ENCODE measurements around the gene ZBTB20. TPM values are rescaled to one million over a fixed set of nuclear protein-coding genes. Genes with fewer than 3 reads are reported as not detected.

The ZBTB20 gene
- total and polyA plus RNA-seq, 7 donors: under 0.01 to 113 (median 58.6) TPM

- Histone ChIP-seq H3K9me3 (no peaks in the 10 kb centered on the region), H3K27ac (no peak overlapping the region), H3K4me3 (no peak overlapping the region), H3K27me3 (no peaks in the 10 kb centered on the region), H3K4me1 (no peaks in the 10 kb centered on the region), H3K36me3 (no peaks in the 10 kb centered on the region)
- no peak for TF ChIP-seq POLR2A (IDR thresholded peaks at IDR 0.05)
- no peak for TF ChIP-seq POLR2AphosphoS5 (IDR thresholded peaks at IDR 0.05)
- TF ChIP-seq EP300 (IDR thresholded peaks at IDR 0.05): no peak
- TF ChIP-seq CTCF (IDR thresholded peaks at IDR 0.05): no peak
- DNase-seq: no peak
- 49 to 90% methylated on average over 2 of the region's 2 CpGs for WGBS, 2 donors
- intact Hi-C loops (cut with DNase I): no loop called here
Measured at GRCh38 chr3:114538211-114538610, 608.9 kb downstream of the ZBTB20 start.

GRCh38 chr3:114528517-114528916, 618.6 kb downstream of the ZBTB20 start:
- DNase-seq: no peak
- no peaks in the 10 kb centered on the region for H3K9me3 ChIP-seq
- no peak overlapping the region for H3K27ac ChIP-seq
- peaks cover 0 to 6% (median 0%) of the 10 kb centered on the region in 4 donors for H3K36me3 ChIP-seq
- no peaks in the 10 kb centered on the region for H3K27me3 ChIP-seq
- intact Hi-C loops (cut with DNase I): no loop called here
- TF ChIP-seq POLR2AphosphoS5 (IDR thresholded peaks at IDR 0.05) (no peak), CTCF (IDR thresholded peaks at IDR 0.05) (no peak), EP300 (IDR thresholded peaks at IDR 0.05) (no peak), POLR2A (IDR thresholded peaks at IDR 0.05) (no peak)
- WGBS, 2 donors: 92 to 93% methylated on average over 3 of the region's 3 CpGs
- no peaks in the 10 kb centered on the region for H3K4me1 ChIP-seq
- H3K4me3 ChIP-seq: no peak overlapping the region

DNA sequence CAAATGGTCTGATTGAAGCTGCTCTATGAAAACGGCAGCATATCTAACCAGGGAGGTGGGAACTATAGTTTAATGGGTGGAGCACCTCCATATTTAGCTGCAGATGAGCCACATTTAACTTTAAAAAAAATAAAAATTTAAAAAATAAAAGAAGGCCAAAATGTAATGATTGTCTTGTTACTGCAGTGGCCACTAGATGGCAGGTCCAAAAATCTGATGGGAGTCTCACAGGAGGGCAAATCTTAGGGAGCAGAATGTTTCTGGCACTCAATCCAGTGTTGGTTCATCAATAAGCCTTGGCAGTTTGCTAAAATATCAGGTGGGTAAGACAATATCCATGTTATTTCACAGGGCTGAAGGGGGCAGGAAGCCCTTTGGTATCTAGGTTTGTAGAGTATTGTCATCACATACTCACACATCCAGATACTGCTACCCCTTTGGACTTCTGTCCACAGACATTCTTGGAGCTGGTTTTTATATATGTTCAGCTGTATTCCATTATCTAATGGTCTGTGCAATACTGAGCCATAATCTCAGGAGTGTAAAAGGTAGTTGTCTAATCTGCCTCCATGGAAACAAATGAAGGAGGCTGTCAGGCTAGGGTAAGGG, 619.9 kb downstream of the ZBTB20 start:
- H3K4me1 ChIP-seq: no peaks in the 10 kb centered on the region
- H3K4me3 ChIP-seq: no peak overlapping the region
- 68 to 74% methylated on average over 1 of the region's 1 CpG for WGBS, 2 donors
- DNase-seq: no peak
- TF ChIP-seq CTCF (IDR thresholded peaks at IDR 0.05) (peak in 2 of 4 experiments; percentile 7 to 16), EP300 (IDR thresholded peaks at IDR 0.05) (no peak)
- peaks cover 0 to 2% (median 0%) of the 10 kb centered on the region in 4 donors for H3K36me3 ChIP-seq
- H3K27ac ChIP-seq: no peak overlapping the region
- intact Hi-C loops (cut with DNase I): no loop called here
- H3K9me3 ChIP-seq: no peaks in the 10 kb centered on the region
- no peaks in the 10 kb centered on the region for H3K27me3 ChIP-seq

DNA sequence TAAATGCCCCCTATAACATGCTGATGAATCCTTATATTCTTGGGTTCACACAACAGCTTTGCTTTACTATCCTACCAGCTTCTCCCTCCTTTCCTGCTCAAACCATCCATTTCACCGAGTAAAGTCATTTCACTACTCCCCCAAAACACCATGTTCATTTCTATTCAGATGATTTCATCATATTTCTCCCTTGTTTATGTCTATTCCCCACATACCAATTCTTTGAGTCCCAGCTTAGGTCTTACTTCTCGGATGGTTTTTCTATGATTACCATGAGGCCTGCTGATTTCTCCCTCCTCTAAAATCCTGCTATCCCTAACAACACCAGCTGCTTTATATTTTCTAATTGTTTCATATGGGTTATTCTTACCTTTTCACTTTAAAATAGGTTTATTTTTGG, 621.8 kb downstream of the ZBTB20 start:
- 93 to 94% methylated on average over 2 of the region's 2 CpGs for WGBS, 2 donors
- intact Hi-C loops (cut with DNase I): no loop called here
- no peak overlapping the region for H3K27ac ChIP-seq
- TF ChIP-seq CTCF (IDR thresholded peaks at IDR 0.05) (no peak), POLR2A (IDR thresholded peaks at IDR 0.05) (no peak), POLR2AphosphoS5 (IDR thresholded peaks at IDR 0.05) (no peak), EP300 (IDR thresholded peaks at IDR 0.05) (no peak)
- no peaks in the 10 kb centered on the region for H3K36me3 ChIP-seq
- no peak for DNase-seq
- no peak overlapping the region for H3K4me3 ChIP-seq
- H3K4me1 ChIP-seq: peaks cover 0 to 1% (median under 1%) of the 10 kb centered on the region in 4 donors
- H3K27me3 ChIP-seq: no peaks in the 10 kb centered on the region
- H3K9me3 ChIP-seq: no peaks in the 10 kb centered on the region

DNA sequence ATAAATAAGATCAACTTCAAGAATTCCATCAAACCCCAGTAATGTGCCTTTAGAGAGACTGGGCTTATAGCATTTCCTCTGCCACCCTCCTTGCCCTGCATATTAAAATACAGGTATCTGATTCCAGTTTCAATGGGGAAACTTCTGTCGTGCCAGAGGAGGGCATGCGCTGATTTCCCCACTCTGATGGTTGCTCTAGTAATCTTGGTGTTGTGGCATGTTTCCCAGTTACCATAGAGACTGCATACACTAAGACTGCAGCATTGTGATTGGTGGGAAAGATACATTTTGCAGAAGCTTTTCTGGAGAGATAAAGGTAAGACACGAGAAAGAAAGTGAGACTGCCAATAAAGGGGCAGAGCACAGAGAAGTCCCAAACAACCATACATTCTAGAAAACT, 627.7 kb downstream of the ZBTB20 start:
- no peaks in the 10 kb centered on the region for H3K9me3 ChIP-seq
- H3K4me3 ChIP-seq: no peak overlapping the region
- H3K4me1 ChIP-seq: peaks cover 0 to 20% (median 16%) of the 10 kb centered on the region in 4 donors
- no peak overlapping the region for H3K27ac ChIP-seq
- intact Hi-C loops (cut with DNase I): no loop called here
- WGBS, 2 donors: 20 to 39% methylated on average over 3 of the region's 3 CpGs
- H3K27me3 ChIP-seq: no peaks in the 10 kb centered on the region
- TF ChIP-seq POLR2A (IDR thresholded peaks at IDR 0.05): no peak
- TF ChIP-seq CTCF (IDR thresholded peaks at IDR 0.05): no peak
- TF ChIP-seq EP300 (IDR thresholded peaks at IDR 0.05): no peak
- TF ChIP-seq POLR2AphosphoS5 (IDR thresholded peaks at IDR 0.05): no peak
- no peaks in the 10 kb centered on the region for H3K36me3 ChIP-seq
- no peak for DNase-seq
